Liver (tissue), 9 donors: Measurements from ENCODE around the gene MCM9. TPM values are rescaled to one million over a fixed set of nuclear protein-coding genes. Genes with fewer than 3 reads are reported as not detected.

Experiments used
- DNase-seq: peaks from one replicate; pipeline ENCODE4 v3.0.0-alpha.2; 2017; ENCODE audit warnings: low spot score
- H3K27ac ChIP-seq, 2 donors: one replicate each; pipeline ENCODE4 v1.7.0; 2013; ENCODE audit warnings: inconsistent platforms in 2 of 2, low read length in 2 of 2, control low read depth in 1 of 2, low read depth in 1 of 2, mild to moderate bottlenecking in 1 of 2
- H3K27me3 ChIP-seq, 4 donors: one replicate each; pipeline versions ENCODE4 v1.6.1 to v1.7.0; 2013; ENCODE audit warnings: low read length in 3 of 4, inconsistent platforms in 1 of 4, mild to moderate bottlenecking in 1 of 4, moderate library complexity in 1 of 4; ENCODE audit not compliant: control insufficient read depth in 4 of 4, insufficient read depth in 4 of 4
- H3K36me3 ChIP-seq, 4 donors: one replicate each; pipeline versions ENCODE4 v1.6.1 to v1.7.0; 2013; ENCODE audit warnings: low read length in 3 of 4, mild to moderate bottlenecking in 3 of 4, low read depth in 1 of 4, moderate library complexity in 1 of 4; ENCODE audit not compliant: control insufficient read depth in 4 of 4, insufficient read depth in 3 of 4
- H3K4me1 ChIP-seq, 4 donors: one replicate each; pipeline versions ENCODE4 v1.6.1 to v1.7.0; 2013; ENCODE audit warnings: low read length in 3 of 4, mild to moderate bottlenecking in 3 of 4, moderate library complexity in 1 of 4; ENCODE audit not compliant: control insufficient read depth in 4 of 4, insufficient read depth in 4 of 4
- H3K4me3 ChIP-seq, 3 donors: one replicate each; pipeline versions ENCODE4 v1.6.1 to v1.7.0; 2013; ENCODE audit warnings: low read length in 3 of 3, control low read depth in 1 of 3, low read depth in 1 of 3, mild to moderate bottlenecking in 1 of 3
- H3K9ac ChIP-seq, 2 donors: one replicate each; pipeline ENCODE4 v1.7.0; 2013; ENCODE audit warnings: low read length in 2 of 2, mild to moderate bottlenecking in 2 of 2, moderate library complexity in 2 of 2, control low read depth in 1 of 2, low read depth in 1 of 2
- H3K9me3 ChIP-seq, 4 donors: one replicate each; pipeline versions ENCODE4 v1.6.1 to v1.7.0; 2013; ENCODE audit warnings: low read length in 3 of 4; ENCODE audit not compliant: control insufficient read depth in 4 of 4
- ATF3 ChIP-seq: IDR thresholded peaks from 2 replicates; pipeline ENCODE4 v1.6.1; 2016; ENCODE audit warnings: antibody characterized with exemption
- EGR1 ChIP-seq, 2 donors: IDR thresholded peaks; 2 replicates each; pipeline ENCODE4 v1.6.1; 2016 to 2018; ENCODE audit warnings: antibody characterized with exemption in 2 of 2, low read depth in 2 of 2
- FOXA2 ChIP-seq: IDR thresholded peaks from 2 replicates; pipeline ENCODE4 v1.6.1; 2016; ENCODE audit warnings: antibody characterized with exemption
- HNF4A ChIP-seq, 2 donors: conservative IDR thresholded peaks; 2 replicates each; pipeline ENCODE4 v1.6.1; 2016; ENCODE audit warnings: antibody characterized with exemption in 2 of 2, mild to moderate bottlenecking in 2 of 2
- HNF4G ChIP-seq: IDR thresholded peaks from 2 replicates; pipeline ENCODE4 v1.6.1; 2016; ENCODE audit warnings: antibody characterized with exemption
- JUND ChIP-seq, 2 donors: IDR thresholded peaks; 2 replicates each; pipeline ENCODE4 v1.6.1; 2016; ENCODE audit warnings: antibody characterized with exemption in 2 of 2
- NR2F2 ChIP-seq: IDR thresholded peaks from 2 replicates; pipeline ENCODE4 v1.6.1; 2016; ENCODE audit warnings: antibody characterized with exemption
- RAD21 ChIP-seq, 2 donors: IDR thresholded peaks; 2 replicates each; pipeline ENCODE4 v1.6.1; 2016; ENCODE audit warnings: antibody characterized with exemption in 2 of 2, mild to moderate bottlenecking in 2 of 2
- REST ChIP-seq: IDR thresholded peaks from 2 replicates; pipeline ENCODE4 v1.6.1; 2016; ENCODE audit warnings: antibody characterized with exemption, mild to moderate bottlenecking
- RXRA ChIP-seq, 2 donors: IDR thresholded peaks; 2 replicates each; pipeline ENCODE4 v1.6.1; 2017 to 2018; ENCODE audit warnings: antibody characterized with exemption in 2 of 2, mild to moderate bottlenecking in 1 of 2
- SP1 ChIP-seq: IDR thresholded peaks from 2 replicates; pipeline ENCODE4 v1.6.1; 2018; ENCODE audit warnings: antibody characterized with exemption, mild to moderate bottlenecking
- TAF1 ChIP-seq: conservative IDR thresholded peaks from 2 replicates; pipeline ENCODE4 v1.6.1; 2016; ENCODE audit warnings: antibody characterized with exemption, mild to moderate bottlenecking
- YY1 ChIP-seq: IDR thresholded peaks from 2 replicates; pipeline ENCODE4 v1.6.1; 2016; ENCODE audit warnings: antibody characterized with exemption, mild to moderate bottlenecking
- ZBTB33 ChIP-seq: IDR thresholded peaks from 2 replicates; pipeline ENCODE4 v1.6.1; 2016; ENCODE audit warnings: antibody characterized with exemption
- WGBS: extraction: QIAGEN DNeasy Blood & Tissue Kit; methylation state at CpG from one replicate; pipeline ENCODE4 v1.1.7; 2013; 5-methylcytosine and 5-hydroxymethylcytosine counted together
- polyA plus RNA-seq, 2 donors: library from polyadenylated mRNA; stranded (reverse) in 1 of 2; unstranded in 1 of 2; fragments of 200-250 nt in 1 of 2; fragments of >200 nt in 1 of 2; fragmentation: Nextera tagmentation in 1 of 2; extraction: Ambion mirVana in 1 of 2; gene quantifications; one replicate each; pipeline versions ENCODE4 v1.2.1 to v1.2.3, GENCODE V29; 2013 to 2015
- total RNA-seq, 2 donors: library from RNA; depleted of rRNA; stranded (reverse); fragments of >200 nt; gene quantifications; one replicate each; pipeline ENCODE4 v1.2.3, GENCODE V29; 2014
- TF ChIP-seq, protein P1 (sequence below): IDR thresholded peaks from 2 replicates; pipeline ENCODE4 v1.6.1; 2016; ENCODE audit warnings: antibody characterized with exemption
- TF ChIP-seq, protein P2 (sequence below): fragments of 150-350 bp; IDR thresholded peaks from 2 replicates; pipeline ENCODE4 v1.5.1; 2017; ENCODE audit warnings: improper control_type of control experiment, low read depth, low read length; ENCODE audit not compliant: missing input control
- donor health status: healthy.
- donor health status: healthy.
- donor health status: healthy.
- donor health status: healthy.
- donor health status: healthy.

Gene MCM9
- total and polyA plus RNA-seq, 4 donors: 3.6 to 17.4 (median 8.7) TPM

DNA sequence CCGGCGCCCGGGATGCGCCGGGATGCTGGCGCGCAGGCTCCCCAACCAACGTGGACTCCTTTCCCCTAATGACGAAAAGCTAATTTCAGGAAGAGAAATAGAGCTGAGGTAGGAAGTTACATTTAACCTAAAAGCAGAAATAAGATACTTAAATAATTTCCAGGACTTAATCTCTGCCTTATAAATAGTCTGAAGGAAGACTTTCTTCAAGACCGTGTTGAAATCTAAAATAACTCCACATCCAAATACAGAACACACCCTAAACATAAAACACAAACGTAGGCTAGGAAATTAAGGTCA, 39.7 kb downstream of the MCM9 start:
- TF ChIP-seq ZBTB33 (no peak), SP1 (no peak), ATF3 (no peak), NR2F2 (no peak), FOXA2 (no peak), REST (no peak), JUND (IDR thresholded peaks at IDR 0.05) (no peak), TAF1 (no peak), HNF4G (no peak), EGR1 (IDR thresholded peaks at IDR 0.05; ENCODE audit: low read depth in 2 of 2) (no peak), RXRA (IDR thresholded peaks at IDR 0.05) (no peak), HNF4A (conservative IDR thresholded peaks at IDR 0.05) (no peak), YY1 (no peak), RAD21 (IDR thresholded peaks at IDR 0.05) (no peak)
- TF ChIP-seq, protein P1, sequence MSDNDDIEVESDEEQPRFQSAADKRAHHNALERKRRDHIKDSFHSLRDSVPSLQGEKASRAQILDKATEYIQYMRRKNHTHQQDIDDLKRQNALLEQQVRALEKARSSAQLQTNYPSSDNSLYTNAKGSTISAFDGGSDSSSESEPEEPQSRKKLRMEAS: no peak
- TF ChIP-seq, protein P2, sequence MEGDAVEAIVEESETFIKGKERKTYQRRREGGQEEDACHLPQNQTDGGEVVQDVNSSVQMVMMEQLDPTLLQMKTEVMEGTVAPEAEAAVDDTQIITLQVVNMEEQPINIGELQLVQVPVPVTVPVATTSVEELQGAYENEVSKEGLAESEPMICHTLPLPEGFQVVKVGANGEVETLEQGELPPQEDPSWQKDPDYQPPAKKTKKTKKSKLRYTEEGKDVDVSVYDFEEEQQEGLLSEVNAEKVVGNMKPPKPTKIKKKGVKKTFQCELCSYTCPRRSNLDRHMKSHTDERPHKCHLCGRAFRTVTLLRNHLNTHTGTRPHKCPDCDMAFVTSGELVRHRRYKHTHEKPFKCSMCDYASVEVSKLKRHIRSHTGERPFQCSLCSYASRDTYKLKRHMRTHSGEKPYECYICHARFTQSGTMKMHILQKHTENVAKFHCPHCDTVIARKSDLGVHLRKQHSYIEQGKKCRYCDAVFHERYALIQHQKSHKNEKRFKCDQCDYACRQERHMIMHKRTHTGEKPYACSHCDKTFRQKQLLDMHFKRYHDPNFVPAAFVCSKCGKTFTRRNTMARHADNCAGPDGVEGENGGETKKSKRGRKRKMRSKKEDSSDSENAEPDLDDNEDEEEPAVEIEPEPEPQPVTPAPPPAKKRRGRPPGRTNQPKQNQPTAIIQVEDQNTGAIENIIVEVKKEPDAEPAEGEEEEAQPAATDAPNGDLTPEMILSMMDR: no peak

More for the DNA sequence above, 39.7 kb downstream of the MCM9 start:
- peaks cover 0 to 2% (median 0%) of the 10 kb centered on the region in 4 donors for H3K36me3 ChIP-seq
- H3K9ac ChIP-seq: peak overlapping the region; percentile 75 to 84
- no peaks in the 10 kb centered on the region for H3K9me3 ChIP-seq
- peak overlapping the region; percentile 85 to 94 (median 93) for H3K4me3 ChIP-seq
- H3K27ac ChIP-seq: peak overlapping the region; percentile 90 to 94
- peaks cover 3 to 19% (median 5%) of the 10 kb centered on the region in 4 donors for H3K4me1 ChIP-seq
- DNase-seq: no peak
- no peaks in the 10 kb centered on the region for H3K27me3 ChIP-seq
- 2% methylated on average over 11 of the region's 11 CpGs for WGBS
